HL-60 (cell line): ENCODE data around the gene ZNF507.

Experiments
- DNase-seq, 2 experiments: peaks; one replicate each; pipeline ENCODE4 v3.0.0-alpha.2; 2010 to 2020; ENCODE audit warnings: low read depth in 1 of 2, low spot score in 1 of 2
- H3K27ac ChIP-seq: fragments of 250-450 bp; sonication (Bioruptor Pico); replicated peaks from 2 replicates; pipeline ENCODE4 v1.5.1; 2020; ENCODE audit warnings: mild to moderate bottlenecking, moderate library complexity
- H3K27me3 ChIP-seq: fragments of 250-450 bp; sonication (Bioruptor Pico); 2 replicates; pipeline ENCODE4 v1.5.1; 2021; ENCODE audit warnings: mild to moderate bottlenecking, moderate library complexity; ENCODE audit not compliant: insufficient read depth, poor library complexity, severe bottlenecking
- H3K4me3 ChIP-seq: replicated peaks from 2 replicates; pipeline ENCODE4 v1.5.1; 2011; ENCODE audit warnings: mild to moderate bottlenecking, control low read depth, low read length; ENCODE audit not compliant: insufficient read depth
- GABPA ChIP-seq: IDR thresholded peaks from 2 replicates; pipeline ENCODE4 v1.6.1; 2012; ENCODE audit warnings: low read depth
- POLR2AphosphoS5 ChIP-seq: IDR thresholded peaks from 2 replicates; pipeline ENCODE4 v1.6.1; 2012; ENCODE audit warnings: low read depth
- SPI1 ChIP-seq: IDR thresholded peaks from 2 replicates; pipeline ENCODE4 v1.6.1; 2012; ENCODE audit warnings: low read depth, mild to moderate bottlenecking, borderline replicate concordance
- TF ChIP-seq, protein P1 (sequence below): IDR thresholded peaks from one replicate; pipeline ENCODE4 v1.5.1; 2011; ENCODE audit warnings: low read length, control low read depth, inconsistent platforms; ENCODE audit not compliant: insufficient read depth
- TF ChIP-seq, protein P2 (sequence below): IDR thresholded peaks from 2 replicates; pipeline ENCODE4 v1.6.1; 2012; ENCODE audit warnings: low read depth; ENCODE audit not compliant: insufficient replicate concordance

Gene ZNF507

DNA sequence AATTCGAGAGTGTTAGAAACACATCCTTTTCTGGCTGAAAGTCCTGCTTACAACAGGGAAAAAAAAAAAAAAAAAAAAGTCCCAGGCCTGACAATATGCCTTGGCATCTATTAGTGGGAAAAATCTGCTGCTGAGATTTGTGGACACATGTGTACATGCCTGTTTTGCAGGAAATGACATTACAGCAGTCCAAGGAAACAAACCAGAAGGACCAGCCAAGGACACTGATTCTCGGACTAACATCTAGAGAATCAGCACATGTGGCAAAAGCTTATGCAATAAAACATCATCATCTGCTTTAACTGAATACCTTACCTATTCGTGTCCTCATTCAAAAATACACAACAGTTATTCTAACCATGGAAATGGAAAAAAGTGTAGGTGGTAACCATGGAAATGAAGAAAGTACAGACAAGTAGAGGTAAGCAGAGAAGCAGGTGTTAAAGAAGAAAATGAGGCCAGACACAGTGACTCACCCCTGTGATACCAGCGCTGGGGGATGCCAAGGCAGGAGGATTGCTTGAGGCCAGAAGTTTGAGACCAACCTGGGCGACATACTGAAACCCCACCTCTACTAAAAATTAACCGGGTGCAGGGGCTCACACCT, 50.7 kb downstream of the ZNF507 start:
- Histone ChIP-seq H3K27me3 (no peaks in the 10 kb centered on the region), H3K4me3 (no peak overlapping the region), H3K27ac (no peak overlapping the region)
- TF ChIP-seq, protein P1, sequence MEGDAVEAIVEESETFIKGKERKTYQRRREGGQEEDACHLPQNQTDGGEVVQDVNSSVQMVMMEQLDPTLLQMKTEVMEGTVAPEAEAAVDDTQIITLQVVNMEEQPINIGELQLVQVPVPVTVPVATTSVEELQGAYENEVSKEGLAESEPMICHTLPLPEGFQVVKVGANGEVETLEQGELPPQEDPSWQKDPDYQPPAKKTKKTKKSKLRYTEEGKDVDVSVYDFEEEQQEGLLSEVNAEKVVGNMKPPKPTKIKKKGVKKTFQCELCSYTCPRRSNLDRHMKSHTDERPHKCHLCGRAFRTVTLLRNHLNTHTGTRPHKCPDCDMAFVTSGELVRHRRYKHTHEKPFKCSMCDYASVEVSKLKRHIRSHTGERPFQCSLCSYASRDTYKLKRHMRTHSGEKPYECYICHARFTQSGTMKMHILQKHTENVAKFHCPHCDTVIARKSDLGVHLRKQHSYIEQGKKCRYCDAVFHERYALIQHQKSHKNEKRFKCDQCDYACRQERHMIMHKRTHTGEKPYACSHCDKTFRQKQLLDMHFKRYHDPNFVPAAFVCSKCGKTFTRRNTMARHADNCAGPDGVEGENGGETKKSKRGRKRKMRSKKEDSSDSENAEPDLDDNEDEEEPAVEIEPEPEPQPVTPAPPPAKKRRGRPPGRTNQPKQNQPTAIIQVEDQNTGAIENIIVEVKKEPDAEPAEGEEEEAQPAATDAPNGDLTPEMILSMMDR: no peak
- TF ChIP-seq POLR2AphosphoS5: no peak
- no peak for DNase-seq

DNA sequence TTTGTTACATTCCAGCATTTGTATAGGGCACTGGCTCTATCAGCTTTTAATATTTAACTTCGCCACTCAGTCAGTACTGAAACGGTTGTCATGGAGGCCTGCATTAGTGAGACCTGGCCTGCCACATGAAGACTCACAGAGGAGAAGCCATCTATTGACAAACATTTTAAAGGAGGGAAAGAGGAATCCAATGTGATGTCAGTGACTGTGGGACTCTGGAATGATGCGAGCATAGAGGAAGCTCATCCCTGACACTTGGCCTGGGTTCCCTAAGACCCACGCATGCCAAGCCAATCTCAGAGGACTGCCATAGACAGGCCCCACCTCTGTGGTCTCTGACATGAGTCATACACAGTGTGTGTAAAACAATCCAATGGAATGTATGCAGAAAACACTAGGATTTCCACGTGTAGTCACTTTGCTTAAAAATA, 52.3 kb downstream of the ZNF507 start:
- TF ChIP-seq, protein P2, sequence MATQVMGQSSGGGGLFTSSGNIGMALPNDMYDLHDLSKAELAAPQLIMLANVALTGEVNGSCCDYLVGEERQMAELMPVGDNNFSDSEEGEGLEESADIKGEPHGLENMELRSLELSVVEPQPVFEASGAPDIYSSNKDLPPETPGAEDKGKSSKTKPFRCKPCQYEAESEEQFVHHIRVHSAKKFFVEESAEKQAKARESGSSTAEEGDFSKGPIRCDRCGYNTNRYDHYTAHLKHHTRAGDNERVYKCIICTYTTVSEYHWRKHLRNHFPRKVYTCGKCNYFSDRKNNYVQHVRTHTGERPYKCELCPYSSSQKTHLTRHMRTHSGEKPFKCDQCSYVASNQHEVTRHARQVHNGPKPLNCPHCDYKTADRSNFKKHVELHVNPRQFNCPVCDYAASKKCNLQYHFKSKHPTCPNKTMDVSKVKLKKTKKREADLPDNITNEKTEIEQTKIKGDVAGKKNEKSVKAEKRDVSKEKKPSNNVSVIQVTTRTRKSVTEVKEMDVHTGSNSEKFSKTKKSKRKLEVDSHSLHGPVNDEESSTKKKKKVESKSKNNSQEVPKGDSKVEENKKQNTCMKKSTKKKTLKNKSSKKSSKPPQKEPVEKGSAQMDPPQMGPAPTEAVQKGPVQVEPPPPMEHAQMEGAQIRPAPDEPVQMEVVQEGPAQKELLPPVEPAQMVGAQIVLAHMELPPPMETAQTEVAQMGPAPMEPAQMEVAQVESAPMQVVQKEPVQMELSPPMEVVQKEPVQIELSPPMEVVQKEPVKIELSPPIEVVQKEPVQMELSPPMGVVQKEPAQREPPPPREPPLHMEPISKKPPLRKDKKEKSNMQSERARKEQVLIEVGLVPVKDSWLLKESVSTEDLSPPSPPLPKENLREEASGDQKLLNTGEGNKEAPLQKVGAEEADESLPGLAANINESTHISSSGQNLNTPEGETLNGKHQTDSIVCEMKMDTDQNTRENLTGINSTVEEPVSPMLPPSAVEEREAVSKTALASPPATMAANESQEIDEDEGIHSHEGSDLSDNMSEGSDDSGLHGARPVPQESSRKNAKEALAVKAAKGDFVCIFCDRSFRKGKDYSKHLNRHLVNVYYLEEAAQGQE: no peak
- TF ChIP-seq SPI1 (no peak), POLR2AphosphoS5 (no peak), GABPA (no peak)
- TF ChIP-seq, protein P1: no peak
- no peak for DNase-seq
- Histone ChIP-seq H3K27ac (no peak overlapping the region), H3K4me3 (no peak overlapping the region), H3K27me3 (no peaks in the 10 kb centered on the region)

DNA sequence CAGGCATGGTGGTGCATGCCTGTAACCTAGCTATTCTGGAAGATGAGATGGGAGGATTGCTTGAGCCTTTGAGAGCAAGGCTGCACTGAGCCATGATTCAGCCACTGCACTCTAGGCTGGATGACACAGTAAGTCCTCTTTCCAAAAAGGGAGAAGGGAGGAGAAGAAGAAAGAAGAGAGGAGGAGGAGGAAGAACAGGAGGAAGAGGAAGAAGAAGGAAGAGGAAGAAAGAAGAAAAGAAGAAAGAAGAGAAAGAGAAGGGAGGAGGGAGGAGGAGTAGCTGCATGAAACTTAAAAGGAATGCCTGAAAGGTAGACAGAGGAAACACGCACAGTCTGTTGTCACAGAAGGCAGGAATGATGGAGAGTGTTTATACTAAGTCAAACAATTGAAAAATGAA, 56.6 kb downstream of the ZNF507 start:
- Histone ChIP-seq H3K4me3 (no peak overlapping the region), H3K27ac (no peak overlapping the region), H3K27me3 (no peaks in the 10 kb centered on the region)
- no peak for DNase-seq
- TF ChIP-seq, protein P1: no peak
- TF ChIP-seq GABPA (no peak), POLR2AphosphoS5 (no peak), SPI1 (no peak)
- TF ChIP-seq, protein P2: no peak
